Measurements from ENCODE around the gene HOXB7.

HOXB7 gene

GRCh38 chr17:48593840-48594537, 16.8 kb downstream of the HOXB7 start:
- DNase-seq, result peak; percentile 87

- DNase-seq, result no peak
Observed at GRCh38 chr17:48593126-48593829, 17.5 kb downstream of the HOXB7 start, which contains the start of gene HOXB5. TSS of gene HOXB5 (minus strand) at chr17:48593779. CDS start at chr17:48593682, 97 bp downstream.

DNA sequence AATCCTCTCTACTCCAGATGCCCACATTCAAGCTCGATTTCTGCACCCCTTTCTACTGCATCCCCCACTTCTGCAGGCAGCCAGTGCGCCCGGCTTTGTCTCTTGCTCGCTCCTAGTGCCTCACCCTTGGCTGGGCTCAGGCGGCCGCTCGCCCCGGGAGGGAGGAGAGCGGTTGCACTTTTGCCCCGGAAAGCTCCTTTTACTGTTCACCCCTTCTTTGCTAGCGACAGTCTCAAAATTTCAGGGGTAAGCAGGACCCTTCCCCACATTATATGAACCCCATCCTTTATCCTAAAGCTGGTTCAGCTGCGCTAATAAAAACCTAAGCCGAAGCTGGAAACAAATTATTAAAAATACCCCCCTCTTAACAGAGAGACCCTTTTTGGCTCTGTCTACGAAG, 18.2 kb downstream of the HOXB7 start:
- DNase-seq, result no peak

GRCh38 chr17:48592057-48592514, 18.7 kb downstream of the HOXB7 start:
- DNase-seq, result no peak

DNA sequence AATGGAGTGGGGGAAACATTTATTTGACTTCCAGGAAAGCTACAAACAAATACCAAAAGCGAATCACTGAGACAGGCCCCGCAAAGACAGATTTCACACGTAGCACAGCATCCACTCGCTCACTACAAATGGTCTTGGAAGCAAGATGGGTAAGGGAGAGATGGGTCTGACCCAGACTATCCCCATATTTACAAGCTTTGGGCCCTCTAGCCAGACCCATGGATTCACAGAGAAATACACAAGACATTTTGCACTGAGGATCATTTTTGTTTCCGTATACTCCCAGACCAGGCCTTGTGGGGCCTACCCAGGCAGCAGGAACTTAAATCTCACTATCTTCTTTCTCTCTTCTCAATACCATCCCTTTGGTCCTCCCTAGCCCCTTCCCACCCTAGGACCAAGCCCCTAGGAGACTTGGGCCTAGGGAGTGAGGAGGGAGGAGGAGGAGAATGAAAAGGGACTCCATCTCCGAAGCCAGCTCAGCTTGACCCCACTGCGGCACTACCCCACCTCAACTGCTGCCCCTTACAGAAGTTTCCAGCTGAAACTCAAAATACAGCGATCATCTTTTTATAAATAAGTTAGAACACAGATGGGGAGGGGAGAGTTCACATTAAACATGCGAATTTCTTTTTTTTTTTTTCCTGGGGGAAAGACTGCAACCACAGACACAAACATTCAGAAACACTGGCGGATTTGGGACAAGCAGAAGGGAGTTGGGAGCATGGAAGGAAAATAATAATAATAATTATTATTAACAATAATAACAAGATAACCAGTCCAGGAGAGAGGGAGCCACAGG, 19.4 kb downstream of the HOXB7 start:
- DNase-seq, result no peak

DNA sequence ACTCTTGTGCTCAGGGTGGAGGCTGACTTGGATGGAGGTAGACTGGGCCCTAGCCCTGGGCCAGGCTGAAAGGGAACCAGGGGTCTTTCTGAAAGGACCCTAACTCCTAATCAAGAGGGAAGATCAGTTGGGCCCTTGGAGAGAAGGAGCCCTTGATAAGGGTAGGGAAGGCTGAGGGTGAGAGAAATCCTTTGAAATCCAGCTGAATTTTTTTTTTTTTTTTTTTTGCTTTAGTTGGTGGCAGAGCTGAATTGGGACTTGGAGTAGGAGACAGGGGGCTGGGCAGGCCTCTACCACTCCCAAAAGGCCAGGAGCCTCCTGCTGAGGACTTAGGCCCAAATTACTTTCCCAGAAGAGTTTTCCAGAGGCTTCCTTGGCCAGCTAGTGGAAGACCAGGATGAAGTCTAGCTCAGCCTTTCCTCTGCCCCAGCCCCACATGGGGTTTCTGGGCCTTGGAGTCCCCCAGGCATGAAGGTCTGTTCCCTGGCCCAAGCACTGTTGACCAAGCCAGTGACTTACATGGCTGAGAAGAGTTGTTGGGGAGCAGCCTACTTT, 20.1 kb downstream of the HOXB7 start:
- no peak for DNase-seq

DNA sequence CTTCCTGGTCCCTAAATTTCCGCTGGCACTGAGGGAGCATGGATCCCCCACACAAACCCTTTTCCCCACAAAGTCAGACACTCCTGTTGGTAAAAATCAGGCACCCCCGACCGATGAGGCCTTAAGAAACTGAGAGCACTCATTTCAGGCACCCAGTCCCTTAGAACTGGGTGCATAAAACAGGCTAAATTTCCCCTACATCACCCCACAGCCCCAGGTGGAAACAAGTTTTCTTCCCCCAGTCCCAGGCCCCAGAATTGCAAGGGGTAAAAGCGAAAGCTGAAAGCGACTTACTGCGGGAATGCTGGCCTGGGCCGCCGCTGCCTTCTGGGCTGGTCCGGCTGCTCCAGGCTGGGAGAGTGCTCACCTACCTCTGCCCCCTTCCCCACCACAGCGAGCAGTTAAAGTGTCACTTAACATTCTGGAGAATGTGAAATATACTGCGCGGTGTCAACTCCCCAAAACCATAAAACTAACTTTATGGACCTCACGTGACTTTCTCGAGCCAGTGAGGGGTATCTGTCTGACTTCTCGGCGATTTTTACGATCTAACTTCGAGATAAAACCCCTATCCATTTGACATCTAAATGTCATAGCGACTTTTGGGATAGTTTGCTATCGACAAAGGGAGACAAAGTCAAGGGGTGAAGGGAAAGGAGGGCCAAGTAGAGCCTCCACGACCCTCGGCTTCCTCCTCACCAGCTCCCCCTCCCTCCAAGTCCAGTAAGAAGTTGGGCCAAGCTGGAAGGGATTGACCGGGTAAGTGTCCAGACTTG, 20.8 kb downstream of the HOXB7 start, which contains the start of gene HOXB3:
Gene HOXB3 (minus strand): TSS at position 411 of the 776 bp plus-strand sequence. CDS start 37,767 bp downstream, outside the sequence.
- no peak for DNase-seq

GRCh38 chr17:48589060-48589830, 21.6 kb downstream of the HOXB7 start:
- DNase-seq, result no peak

- DNase-seq, result no peak
Observed at GRCh38 chr17:48588528-48588927, 22.3 kb downstream of the HOXB7 start.

DNA sequence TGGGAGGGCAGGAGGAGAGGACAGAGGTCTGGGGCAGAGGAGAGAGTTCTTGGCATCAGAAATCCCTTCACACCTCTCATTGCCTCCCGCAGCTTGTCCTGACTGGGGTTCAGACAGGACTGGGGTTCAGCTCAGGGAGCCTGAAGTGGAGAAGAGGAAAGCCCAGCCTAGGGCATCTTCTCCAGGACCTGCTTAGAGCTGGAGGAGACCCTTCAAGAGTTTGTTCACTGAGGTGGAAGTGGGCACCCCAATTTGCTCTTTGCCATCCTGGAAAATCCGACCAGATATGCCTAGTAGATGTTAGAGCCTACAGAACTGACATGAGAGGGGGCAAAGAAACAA, 22.8 kb downstream of the HOXB7 start:
- no peak for DNase-seq

GRCh38 chr17:48587276-48588073, 23.3 kb downstream of the HOXB7 start:
- DNase-seq, result no peak

DNA sequence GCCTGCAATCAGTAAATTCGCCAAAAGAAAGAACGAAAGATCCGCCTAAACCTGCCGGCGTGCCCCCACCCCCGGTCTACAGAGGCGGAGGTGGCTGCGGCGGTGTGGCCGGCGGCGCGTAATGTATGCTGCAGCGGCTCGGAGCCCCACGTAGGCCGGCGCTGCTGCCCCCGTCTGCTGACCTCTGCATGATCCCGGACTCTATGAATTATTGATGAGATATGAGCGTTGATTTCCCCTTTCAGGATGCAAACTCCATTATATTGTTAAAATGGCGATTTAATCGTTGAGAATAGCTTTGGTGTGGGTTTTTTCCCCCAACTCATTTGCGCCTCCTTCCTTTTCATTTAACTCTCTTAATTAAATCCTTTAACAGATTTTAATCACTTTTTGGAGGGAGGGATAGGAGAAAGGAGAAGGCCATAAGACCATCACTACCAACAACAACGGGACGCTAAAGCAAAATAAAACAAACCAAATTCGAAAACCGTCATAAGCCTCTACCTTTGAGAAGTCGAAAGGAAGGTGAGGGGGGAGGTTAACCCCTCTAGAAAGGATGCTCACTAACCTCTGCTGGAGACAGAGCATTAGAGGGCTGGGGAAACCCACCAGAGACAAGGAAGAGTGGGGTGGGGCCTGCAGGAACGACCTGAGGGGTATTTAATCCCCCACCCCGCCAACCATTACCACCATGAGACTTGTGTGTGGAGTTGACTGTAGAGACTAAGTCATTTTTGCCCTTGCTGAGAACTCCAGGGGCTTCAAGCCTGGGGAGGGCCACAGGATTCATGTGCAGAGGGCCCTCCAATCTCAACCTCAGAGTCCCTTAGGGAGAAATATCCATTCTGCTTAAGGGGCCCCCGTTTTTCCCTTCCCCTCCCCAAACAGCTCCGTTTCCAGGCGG, 24.2 kb downstream of the HOXB7 start:
- DNase-seq, result no peak

GRCh38 chr17:48584223-48584741, 26.5 kb downstream of the HOXB7 start:
- DNase-seq, result no peak

DNA sequence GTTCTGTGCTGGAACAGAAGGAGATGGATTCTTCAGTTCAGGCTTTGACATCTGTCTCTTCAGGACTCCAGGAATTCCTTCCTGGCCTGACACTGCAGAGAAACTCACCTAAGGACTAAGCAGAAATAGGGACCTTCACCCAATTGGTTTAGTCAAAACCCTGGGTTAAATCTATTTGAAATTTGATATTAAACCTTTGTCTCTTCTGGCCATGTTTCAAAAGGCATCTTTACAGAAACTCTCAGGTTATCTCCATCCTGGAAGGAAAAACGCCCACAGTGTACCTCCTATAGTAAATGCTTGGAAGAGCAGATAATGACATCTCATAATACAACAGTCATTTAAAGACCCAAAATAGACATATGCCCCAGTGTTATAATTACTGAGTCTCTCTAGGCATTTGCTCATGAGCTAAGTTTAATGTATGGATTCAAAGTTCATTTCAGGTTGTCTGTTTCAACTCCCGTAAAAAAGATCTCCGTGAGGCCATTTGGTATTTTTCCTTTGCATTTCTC, 27.1 kb downstream of the HOXB7 start:
- DNase-seq, result no peak

GRCh38 chr17:48582750-48583069, 28.1 kb downstream of the HOXB7 start:
- DNase-seq, result no peak

GRCh38 chr17:48579760-48580554, 30.9 kb downstream of the HOXB7 start:
- DNase-seq, result peak; percentile 75

GRCh38 chr17:48579471-48579759, 31.4 kb downstream of the HOXB7 start:
- DNase-seq, result no peak

DNA sequence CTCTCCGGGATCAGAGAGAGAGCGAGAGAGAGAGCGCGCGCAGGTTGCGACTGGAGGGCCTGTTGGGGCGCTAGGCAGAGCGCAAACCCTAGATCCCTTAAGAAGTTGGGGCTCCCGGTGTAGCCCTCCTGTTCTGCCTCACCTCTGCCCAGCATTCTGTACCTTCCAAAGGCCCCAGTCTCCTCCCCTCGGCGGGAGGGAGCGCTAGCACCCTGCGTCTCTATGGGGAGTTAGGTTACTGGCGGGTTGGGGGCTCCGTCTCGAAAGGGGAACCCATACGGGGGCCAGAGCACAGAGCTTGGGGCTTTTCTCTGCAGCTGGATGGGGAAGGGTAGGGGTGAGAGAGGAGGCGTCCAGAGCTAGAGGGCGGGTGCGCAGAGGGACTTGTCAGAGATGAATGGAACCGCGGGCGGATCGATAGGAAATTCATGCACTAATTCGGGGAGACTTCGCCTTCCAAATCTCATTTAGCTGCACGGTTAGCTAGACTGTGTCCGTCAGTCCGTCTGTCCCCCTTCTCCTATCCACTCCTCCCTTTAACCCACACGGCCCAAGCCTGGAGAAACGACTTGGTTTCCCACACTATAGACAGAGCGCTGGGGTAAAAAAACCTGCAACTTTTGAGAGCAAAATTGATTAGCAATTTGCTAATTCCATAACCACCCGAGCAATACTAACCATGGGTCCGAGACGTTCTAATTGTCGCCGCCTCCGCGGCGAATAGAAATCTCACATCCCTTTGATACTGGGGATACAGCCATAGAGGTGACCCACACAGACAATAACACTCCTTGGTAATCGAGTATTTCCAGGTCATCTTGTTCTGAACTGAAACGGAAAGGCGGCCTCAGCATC, 32.0 kb downstream of the HOXB7 start:
- DNase-seq, result peak; percentile 72
